ENCODE measurements around the gene ZNF697.
"Not testable (repeated sequence)": the region's sequence is repeated elsewhere in the genome, so short reads cannot be mapped to it uniquely, and the experiment has no call there.

Gene ZNF697

DNA sequence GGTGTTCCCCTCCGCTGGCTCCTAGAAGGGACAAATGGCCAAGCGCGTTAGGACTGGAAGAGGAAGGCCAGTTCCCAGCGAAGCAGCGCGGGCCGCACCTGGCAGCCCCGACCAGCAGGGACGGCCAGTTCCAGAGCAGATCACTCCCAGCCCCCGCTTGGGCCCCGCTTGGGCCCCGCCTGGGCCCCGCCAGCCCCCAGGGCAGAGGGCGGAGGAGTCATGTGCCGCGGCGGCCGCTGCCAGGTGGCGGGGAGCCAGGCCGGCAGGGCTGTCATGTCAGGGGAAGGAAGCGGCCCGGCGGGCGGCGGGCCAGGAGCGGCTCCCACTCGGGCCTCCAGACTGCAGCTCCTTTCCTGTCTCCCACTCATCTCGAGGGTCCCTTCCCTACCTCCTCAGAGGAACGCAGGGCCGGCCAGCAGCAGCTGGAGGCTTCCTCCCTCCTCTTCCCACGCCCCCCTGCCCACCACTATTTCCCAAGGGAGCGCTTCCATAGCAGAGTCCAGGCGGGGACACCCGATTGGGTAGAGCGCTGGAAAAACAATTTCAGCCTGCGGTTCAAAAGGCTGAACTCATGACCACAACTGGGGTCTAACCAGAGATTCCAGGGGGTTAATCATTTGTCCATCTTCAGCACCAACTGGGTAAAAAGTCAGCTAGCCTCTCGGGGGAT, 16.5 kb downstream of the ZNF697 start:
- no peak for DNase-seq (ENCODE audit: low read depth)

DNA sequence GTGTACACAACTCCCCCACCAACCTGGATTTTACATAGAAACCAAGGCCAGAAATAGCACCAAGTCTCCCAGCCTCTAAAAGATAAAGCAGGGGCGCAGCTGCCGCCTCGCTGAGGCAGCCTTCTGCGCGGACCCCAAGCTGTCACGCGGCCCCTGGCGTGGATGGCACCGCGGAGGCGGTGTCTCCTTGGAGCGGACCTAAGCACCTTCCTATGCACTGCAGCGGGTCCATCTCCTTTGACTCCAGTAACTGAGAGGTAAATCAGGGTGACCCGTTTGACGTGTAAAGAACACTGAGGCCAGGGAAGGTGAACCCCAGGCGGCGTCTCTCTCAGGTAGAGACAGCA, 17.0 kb downstream of the ZNF697 start:
- DNase-seq (ENCODE audit: low read depth): no peak

DNA sequence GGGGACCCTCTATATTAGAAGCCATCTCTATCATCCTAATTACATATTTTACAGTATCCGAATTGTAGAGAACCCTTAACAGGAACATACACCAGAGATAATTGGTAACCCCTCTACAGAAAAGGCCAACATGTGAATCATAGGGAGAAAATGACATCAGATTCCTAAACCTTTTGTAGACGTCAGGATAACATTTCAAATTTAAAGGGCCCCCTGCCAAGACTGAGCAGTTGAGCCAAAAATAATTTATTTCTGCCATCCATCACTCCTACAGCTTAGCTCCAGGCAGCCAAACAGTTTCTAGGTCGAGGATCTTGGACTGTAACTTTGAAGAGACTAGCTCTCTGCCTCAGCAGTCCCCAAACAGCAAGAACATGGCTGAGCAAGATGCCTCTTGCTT, 21.2 kb downstream of the ZNF697 start:
- DNase-seq (ENCODE audit: low read depth): no peak

DNA sequence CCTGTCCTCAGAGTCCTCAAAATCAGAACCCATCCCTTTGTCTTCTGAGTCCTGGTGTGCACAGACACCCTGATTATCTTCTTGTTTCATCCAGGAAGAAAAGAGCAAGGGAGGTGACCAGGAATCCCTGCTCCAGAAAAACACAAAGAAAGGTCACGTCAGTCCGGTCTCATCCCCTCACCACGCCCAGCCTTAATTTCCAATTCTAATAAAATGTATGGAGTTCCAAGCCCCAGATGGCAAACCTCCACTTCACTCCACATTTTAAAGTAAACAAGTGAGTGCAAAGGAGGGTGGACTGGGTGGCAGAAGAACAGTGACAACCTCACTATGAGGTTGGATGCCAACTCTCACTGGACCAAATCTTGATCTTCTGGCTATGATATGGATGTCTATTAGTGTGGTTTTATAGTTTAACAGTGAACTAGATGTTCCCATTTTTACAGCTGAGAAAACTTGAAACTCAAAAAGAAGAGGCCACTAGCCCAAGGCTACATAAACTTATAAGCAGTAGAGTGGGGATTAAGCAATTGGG, 22.0 kb downstream of the ZNF697 start:
- DNase-seq (ENCODE audit: low read depth): no peak

DNA sequence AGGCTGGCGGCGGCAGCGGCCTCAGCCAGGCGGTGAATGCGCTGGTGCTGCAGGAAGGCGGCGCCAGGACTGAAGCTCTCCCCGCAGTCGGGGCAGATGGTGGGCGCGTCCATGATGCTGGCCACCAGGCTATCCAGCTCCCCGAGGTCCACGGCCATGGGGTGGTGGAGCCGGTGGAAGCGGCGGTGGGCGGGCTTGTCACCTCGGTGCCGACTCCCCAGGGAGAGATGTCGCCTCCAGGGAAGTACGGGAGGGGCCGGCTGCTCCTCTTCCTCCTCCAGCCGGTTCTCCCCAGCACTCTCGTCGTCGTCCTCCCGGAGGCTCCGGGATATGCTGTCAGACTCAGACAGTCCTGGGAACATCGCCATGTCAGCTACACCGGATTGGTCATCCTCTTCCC, 24.4 kb downstream of the ZNF697 start:
- DNase-seq (ENCODE audit: low read depth): no peak

DNA sequence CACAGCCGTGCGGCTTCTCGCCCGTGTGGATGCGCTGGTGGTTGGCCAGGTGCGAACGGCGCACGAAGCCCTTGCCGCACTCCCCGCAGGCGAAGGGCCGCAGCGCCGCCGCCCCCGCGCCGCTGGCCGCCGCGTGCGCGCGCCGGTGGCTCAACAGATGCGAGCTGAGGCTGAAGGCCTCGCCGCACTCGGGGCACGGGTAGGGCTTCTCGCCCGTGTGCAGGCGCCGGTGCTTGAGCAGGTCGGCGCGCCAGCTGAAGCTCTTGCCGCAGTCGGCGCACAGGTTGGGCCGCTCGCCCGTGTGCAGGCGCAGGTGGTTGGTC, 24.9 kb downstream of the ZNF697 start:
- no peak for DNase-seq (ENCODE audit: low read depth)

DNA sequence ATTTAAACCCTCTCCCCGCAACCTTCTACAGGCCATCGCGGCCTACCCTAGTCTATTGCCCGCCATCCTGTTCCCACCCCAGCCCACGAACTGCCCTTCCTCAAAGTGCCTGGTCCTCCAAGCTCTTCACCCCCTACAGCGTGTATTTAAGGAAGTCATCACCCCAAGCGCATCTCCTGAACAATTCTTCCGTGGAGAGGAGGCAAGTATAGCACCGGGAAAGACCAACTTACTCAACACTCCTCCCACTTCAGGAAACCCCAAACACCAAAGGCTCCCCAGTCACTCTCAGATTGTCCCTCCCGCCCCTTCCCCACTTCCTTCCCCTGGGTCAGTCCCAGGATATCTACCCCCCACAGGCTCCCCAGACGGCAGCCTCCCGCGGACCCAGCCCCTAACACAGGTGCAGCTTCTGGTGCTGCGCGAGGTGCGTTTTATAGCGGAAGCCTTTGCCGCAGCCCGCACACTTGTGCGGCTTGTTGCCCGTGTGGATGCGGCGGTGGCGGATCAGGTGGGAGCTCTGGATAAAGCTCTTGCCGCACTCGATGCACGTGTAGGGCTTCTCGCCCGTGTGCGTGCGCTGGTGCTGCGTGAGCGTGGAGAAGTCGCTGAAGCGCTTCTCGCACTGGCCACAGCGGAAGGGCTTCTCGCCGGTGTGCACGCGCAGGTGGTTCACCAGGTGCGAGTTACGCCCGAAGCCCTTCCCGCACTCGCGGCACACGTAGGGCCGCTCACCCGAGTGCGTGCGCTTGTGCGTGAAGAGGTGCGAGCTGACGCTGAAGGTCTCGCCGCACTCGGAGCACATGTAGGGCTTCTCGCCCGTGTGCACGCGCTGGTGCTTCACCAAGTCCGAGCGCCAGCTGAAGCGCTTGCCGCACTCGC, 25.5 kb downstream of the ZNF697 start:
- DNase-seq (ENCODE audit: low read depth): no peak

DNA sequence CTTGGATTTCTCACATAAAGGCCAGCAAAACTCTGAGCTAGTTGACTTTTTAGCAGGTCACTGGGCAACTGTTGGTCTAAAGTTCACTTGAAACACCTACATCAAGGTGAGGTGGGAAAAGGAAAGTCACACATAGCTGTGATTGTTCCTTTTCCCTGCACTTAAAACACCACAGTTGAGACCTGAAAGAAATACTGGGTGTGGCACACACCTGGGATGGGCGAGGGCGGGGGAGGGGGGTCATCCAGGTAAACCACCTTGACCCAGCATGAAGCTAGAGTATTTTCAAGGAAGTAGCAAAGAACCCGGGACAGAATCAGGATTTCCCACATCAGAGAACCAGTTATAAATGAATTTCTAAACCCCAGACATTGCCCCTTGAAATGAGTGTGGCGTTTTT, 26.4 kb downstream of the ZNF697 start:
- DNase-seq (ENCODE audit: low read depth): no peak

DNA sequence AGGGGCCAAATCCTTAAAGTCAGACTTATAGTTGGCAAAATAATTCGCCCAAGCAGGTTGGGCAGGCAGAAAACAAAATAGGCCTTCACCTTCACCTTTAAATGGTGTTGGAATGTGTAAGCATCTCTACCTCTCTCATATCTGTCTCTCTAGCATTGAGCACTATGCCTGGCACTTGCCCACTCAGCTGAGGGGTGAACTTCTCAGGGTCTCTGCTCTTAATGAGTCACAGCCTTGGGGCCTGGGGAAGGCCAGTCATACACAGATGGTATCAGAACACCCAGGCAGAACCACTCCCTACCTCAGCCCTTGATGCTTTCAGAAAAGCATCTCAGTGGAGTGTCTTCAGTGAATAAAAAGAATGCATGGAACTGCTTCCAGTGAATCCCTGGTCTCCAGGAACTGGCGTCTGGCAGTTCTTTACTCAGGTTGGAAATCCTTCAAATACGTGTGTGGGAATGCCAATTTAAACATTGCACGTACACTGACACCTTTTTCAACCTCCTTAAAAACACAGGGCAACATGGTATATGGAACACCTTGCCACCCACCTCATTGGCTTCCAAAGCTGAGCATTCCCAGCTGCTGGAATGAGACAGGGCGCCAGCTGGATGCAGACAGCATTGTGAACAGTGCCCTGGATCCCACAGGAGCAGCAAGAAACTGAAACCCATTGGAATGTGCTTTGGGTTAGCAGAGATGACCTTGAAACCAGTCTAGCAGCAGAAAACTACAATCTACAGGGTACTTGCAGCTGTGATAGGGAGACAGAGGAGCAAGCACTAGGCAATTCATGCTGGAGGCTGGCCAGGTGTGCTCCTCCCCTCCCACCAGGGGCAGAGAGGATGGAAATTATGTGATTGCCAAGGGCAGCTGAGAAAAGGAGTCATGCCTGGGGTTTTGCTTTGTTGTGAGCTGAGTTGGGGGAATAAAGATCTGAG, 30.0 kb downstream of the ZNF697 start:
- no peak for DNase-seq (ENCODE audit: low read depth)

DNA sequence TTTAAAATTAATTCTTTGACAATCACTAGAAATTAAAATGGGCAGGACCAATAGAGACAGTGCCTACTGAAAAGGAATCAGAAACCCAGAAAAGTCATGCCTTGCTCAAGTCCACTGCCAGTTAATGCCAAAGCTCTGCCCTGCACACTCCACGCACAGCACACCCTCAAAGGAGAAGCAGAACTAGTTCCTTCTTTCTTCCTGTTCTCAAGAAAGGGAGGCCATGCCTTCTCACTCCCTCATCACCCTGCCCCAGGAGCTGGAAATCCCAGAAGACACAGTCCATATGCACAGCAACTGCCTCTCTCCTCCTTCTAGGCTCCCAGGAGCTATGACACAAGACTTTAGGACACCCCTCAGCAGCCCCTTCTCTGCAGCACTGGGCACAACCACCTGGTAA, 31.3 kb downstream of the ZNF697 start:
- DNase-seq (ENCODE audit: low read depth): not testable (repeated sequence)

DNA sequence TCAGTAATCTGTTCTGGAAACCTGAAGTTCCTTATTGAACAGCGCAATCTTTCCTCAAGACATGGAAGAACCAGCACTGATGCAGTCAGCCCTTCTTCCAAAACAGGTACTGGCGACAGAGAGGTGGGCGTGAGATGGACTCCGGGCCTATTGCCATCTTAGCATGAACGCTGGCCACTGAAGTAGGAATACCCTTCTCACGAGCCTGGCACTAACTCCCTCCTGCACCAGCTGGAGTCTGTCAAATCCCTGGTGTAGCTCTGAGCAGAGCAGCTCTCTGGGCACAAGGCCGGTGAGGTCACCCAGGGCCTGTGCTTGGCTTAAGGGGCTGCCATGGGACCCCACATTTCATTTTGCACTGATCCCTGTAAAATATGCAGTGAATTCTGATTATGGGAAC, 33.0 kb downstream of the ZNF697 start:
- DNase-seq (ENCODE audit: low read depth): not testable (repeated sequence)

DNA sequence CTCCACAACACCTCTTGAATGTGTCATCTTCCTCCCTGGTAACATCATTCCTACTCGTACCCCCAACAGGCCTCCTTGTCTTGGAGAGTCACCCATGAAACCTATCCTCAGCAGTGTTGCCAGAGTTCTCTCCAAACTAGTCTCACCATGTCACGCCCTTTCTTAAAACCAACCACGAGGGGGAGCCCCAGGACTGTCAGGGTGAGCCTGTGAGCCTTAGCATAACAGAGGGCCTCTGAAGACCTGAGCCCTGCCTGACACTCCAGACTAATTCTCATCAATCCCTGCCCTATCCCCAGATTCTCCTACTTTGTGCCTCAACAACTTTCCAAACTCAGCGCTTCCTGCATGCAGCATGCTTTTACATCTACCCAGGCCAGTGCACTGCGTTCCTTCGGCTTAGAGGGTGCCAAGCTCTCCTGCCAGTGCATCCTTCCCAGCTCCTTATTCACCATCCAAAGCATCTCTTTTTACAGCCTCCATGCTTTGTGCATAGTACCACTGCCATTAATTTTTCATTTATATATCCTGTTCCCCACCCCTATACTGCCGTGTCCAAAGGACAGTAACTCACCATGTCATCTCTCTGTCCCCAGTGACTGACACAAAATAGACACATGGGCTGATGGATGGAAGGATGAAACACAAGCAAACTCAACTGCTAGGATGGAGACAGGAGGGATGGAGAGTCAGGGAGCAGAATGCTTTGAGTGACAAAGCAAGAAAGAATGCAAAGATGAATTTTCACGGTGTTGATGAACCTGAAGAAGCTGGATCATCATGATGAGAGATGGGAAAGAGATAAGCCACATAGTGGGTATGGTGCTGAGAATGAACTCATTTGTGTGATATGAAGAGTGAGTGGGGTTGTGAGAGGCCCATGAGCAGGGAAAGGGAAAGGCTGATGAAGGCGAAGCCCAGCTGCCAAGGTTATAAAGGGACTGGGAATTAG, 34.0 kb downstream of the ZNF697 start:
- peak; percentile 43 for DNase-seq (ENCODE audit: low read depth)

DNA sequence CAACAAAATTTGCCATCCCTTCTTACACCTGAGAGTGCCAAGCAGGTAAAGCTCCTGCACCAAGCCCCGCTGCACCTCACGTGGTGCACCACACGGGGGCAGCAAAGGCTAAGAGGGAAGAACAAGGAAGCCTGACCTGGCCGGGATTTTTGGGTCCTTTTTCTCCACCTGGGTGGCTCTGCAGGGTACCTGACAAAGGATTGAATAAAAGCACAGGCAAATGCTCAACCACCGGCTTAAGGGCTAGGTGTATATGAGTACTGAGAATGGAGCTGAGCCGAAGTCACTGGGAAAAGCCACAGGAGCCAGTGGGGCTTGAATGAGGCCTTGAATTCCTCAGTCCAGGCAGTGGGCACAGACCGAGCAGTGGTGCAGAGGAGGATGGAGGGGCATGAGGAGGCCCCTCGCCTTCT, 36.4 kb downstream of the ZNF697 start:
- peak; percentile 52 for DNase-seq (ENCODE audit: low read depth)

DNA sequence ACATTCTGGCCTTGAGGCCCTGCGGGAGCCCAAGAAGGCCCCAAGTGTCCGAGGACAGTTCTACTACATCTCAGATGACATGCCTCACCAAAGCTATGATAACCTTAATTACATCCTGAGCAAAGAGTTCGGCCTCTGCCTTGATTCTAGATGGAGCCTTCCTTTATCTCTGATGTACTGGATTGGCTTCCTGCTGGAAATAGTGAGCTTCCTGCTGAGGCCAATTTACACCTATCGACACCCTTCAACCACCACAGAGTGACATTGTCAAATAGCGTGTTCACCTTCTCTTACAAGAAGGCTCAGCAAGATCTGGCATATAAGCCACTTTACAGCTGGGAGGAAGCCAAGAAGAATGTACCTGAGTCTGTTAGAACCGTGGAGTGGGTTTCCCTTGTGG, 39.2 kb downstream of the ZNF697 start:
- DNase-seq (ENCODE audit: low read depth): not testable (repeated sequence)

DNA sequence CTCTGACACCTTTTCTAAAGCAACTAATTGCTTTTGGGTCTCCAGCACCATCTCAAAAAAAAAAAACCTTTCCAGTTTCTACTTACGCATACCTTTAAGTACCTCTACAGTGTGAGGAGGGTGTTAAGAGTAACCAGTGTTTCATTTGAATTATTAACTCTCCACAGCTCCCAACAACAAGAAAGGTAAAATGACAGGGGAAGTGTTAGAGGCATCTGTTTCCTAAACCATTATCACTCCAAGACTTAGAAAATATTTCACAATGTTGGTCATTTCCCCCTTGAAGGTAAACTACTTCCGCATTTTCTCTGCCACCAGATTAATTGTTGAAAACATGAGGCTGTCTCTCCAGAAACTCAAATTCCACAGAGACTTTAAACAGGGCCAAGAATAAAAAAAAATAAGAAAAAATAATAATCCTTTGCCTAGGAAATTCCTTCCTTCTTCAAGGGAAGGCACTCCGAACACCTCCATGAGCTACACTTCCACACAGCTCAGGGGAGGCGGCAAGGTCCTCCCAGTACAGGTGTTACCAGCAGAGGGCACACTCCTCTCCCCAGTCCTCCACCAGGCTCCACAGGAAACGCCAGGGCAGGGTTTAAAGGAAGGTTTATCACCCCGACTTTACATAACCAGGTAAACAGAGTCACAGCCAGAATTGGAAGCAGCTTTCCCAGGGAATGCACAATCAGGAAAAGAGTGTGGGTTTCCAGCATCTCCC, 40.8 kb downstream of the ZNF697 start:
- DNase-seq (ENCODE audit: low read depth): not testable (repeated sequence)

DNA sequence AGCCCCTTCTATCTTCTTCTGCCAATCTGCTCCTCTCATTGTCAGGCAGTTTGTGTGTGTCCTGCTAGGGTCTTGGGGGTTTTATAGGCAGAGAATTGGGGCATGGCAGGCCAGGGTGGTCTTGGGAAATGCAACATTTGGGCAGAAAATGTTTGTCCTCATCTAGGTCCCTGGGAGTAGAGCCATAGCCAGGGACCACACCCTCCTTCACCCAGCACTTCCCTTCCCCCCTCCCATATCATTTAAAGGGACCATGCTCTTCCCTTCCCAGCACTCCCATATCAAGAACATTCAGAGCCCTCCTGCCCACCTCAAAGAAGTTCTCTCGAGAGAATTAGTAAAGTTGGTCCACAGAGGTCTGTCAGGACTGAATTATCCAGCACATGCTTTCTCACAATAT, 41.7 kb downstream of the ZNF697 start:
- DNase-seq (ENCODE audit: low read depth): no peak

DNA sequence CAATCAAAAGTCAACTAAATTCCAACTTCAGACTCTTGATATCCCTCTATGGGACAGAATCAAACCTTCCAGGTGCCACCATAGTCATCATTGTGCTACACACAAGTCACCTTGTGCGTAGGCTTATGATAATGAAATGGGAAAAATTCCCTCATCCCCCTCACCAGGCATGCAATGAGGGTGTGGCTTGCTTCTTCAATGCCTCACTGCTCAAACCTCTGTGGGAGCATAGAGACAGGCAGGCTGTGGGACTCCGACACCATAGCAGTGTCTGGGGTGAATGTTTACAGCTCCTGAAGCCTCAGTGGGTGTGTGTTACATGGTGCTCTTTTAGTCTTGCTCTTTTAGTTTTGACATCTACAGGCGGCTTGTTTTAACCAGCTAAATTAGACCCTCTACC, 42.4 kb downstream of the ZNF697 start:
- DNase-seq (ENCODE audit: low read depth): no peak

DNA sequence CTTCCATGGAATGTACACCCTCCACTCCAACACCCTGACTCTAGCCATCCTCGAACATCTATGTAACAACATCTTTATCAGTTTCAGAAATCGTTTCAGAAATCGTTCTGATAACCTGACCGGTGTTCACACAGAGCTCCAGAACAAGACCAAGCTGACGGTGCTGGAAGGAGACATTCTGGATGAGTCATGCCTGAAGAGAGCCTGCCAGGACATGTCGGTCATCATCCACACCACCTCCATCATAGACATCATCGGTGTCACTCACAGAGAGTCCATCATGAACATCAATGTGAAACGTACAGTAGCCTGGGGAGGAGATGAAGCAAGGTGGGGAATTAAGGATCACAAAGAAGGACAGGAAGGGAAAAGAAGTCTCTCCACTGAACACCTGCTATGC, 43.0 kb downstream of the ZNF697 start:
- DNase-seq (ENCODE audit: low read depth): not testable (repeated sequence)

DNA sequence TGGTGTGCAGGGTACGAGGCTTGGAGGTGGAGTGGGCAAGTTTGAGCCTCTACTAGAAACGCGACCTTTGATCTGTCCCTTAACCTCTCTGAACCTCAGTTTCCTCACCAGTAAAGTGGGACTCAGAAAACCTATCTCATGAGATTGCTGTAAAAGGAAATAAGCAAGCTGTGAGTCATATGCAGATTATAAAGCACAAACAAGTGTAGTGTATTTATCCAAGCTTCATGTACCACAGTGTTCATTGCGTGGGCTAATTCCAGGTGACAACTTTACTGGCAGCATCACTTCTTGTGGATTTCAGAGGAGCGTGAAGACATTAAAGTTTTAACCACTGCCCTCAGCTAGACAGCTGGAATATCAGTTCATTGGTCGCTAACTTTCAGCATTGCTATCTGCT, 44.4 kb downstream of the ZNF697 start:
- DNase-seq (ENCODE audit: low read depth): no peak

DNA sequence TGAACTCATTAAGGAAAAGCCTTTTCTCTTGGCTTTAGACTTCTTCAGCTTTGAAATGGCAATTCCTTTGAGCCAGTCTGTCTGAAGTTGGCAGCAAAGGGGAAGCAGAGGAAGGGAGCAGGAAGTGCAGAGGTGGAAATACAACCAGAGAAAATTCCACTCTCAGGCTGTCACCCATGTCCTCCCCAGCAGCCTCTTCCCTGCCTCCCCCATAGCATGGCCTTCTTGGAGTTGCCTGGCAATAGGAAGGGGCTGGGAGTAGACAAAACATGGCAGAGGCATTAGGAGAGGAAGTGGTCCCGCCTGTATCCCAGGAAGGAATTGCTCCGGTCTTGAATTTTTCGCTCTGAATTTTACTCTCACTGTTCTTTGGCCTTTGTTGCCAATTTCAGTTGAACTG, 44.8 kb downstream of the ZNF697 start:
- DNase-seq (ENCODE audit: low read depth): not testable (repeated sequence)

DNA sequence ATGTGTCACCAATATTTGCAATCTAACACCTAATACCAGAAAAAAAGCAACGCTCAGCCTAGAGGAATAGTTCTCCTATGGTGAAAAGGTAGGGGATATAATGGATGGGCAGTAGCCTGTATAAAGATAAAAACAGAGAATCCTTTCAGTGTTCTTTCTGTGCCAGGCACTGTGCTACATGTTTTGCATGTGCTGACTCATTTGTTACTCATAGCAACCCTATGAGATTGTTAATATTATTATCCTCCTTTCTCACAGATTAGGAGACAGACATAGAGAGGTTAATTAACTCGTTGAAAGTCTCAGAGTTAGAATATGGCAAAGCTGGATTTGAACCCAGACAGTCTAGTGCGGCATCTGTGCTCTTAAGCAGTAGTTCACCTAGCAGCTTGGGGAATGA, 45.3 kb downstream of the ZNF697 start:
- DNase-seq (ENCODE audit: low read depth): not testable (repeated sequence)
